GM18951 (cell line): ENCODE measurements around the gene CTNNA3.

Experiments
- POLR2A ChIP-seq: IDR thresholded peaks from 4 replicates; pipeline ENCODE4 v1.6.1; 2011; ENCODE audit warnings: mild to moderate bottlenecking; ENCODE audit not compliant: insufficient read length, insufficient read depth; ENCODE audit errors: extremely low read depth
- in situ Hi-C: fragments of 300-500 bp; cut with MboI; formaldehyde crosslinking; loops from one replicate; pipeline ENCODE4 v1.12.0; 2022; ENCODE audit warnings: low sequenced_read_pairs, mixed read lengths, inconsistent platforms; ENCODE audit not compliant: unreplicated experiment

The CTNNA3 gene

GRCh38 chr10:66837990-66838389 lies 858.0 kb downstream of the CTNNA3 start:
- in situ Hi-C loops = no loop called here
- TF ChIP-seq POLR2A = no peak

GRCh38 chr10:66837335-66837734 lies 858.7 kb downstream of the CTNNA3 start:
- no peak for TF ChIP-seq POLR2A
- in situ Hi-C loops = no loop called here

- in situ Hi-C loops = no loop called here
- TF ChIP-seq POLR2A = no peak
Measured at GRCh38 chr10:66836771-66837170, 859.2 kb downstream of the CTNNA3 start.

GRCh38 chr10:66836057-66836456 lies 859.9 kb downstream of the CTNNA3 start:
- no peak for TF ChIP-seq POLR2A
- in situ Hi-C loops = no loop called here

GRCh38 chr10:66835400-66835799 lies 860.6 kb downstream of the CTNNA3 start:
- TF ChIP-seq POLR2A = no peak
- in situ Hi-C loops = no loop called here

GRCh38 chr10:66834802-66835201 lies 861.2 kb downstream of the CTNNA3 start:
- in situ Hi-C loops = no loop called here
- TF ChIP-seq POLR2A = no peak

- in situ Hi-C loops = no loop called here
Measured at GRCh38 chr10:66833861-66834260, 862.1 kb downstream of the CTNNA3 start.

GRCh38 chr10:66832781-66833422 lies 863.1 kb downstream of the CTNNA3 start:
- in situ Hi-C loops = no loop called here
- TF ChIP-seq POLR2A = no peak

More at GRCh38 chr10:66833861-66834260, 862.1 kb downstream of the CTNNA3 start:
- no peak for TF ChIP-seq POLR2A

GRCh38 chr10:66828957-66829356 lies 867.0 kb downstream of the CTNNA3 start:
- TF ChIP-seq POLR2A = no peak
- in situ Hi-C loops = no loop called here

- TF ChIP-seq POLR2A = no peak
- in situ Hi-C loops = no loop called here
Measured at GRCh38 chr10:66827353-66827752, 868.6 kb downstream of the CTNNA3 start.

GRCh38 chr10:66823301-66823700 lies 872.7 kb downstream of the CTNNA3 start:
- in situ Hi-C loops = no loop called here
- no peak for TF ChIP-seq POLR2A

- in situ Hi-C loops = no loop called here
- TF ChIP-seq POLR2A = no peak
Measured at GRCh38 chr10:66822801-66823200, 873.2 kb downstream of the CTNNA3 start.

- in situ Hi-C loops = no loop called here
- TF ChIP-seq POLR2A = no peak
Measured at GRCh38 chr10:66819691-66820090, 876.3 kb downstream of the CTNNA3 start.

GRCh38 chr10:66813122-66813521 lies 882.9 kb downstream of the CTNNA3 start:
- no peak for TF ChIP-seq POLR2A
- in situ Hi-C loops = no loop called here

- no peak for TF ChIP-seq POLR2A
- in situ Hi-C loops = no loop called here
Measured at GRCh38 chr10:66811211-66811610, 884.8 kb downstream of the CTNNA3 start.
